ENCODE results near the gene RERE.
A peak's percentile ranks its signal among the peaks of the same experiment; 100 is the strongest.

The RERE gene

GRCh38 chr1:8643542-8644536 lies 173.6 kb downstream of the RERE start:
- CTCF ChIA-PET: interaction anchor here (0.6 to 0.8 kb wide), 2 partner anchors 16 to 48 kb away, joined by 3 read pairs; no protein-coding TSS in a partner anchor
- peak; percentile 65; the same call in 1 of the 2 replicates for TF ChIP-seq SP7 (tag by site-specific recombination; IDR thresholded peaks at IDR 0.05)
- TF ChIP-seq ZNF175 (tag by site-specific recombination; IDR thresholded peaks at IDR 0.05): no peak
- peak; percentile 69 for TF ChIP-seq PRDM1 (tag by site-specific recombination; IDR thresholded peaks at IDR 0.05)
- Histone ChIP-seq H3K36me3 (ENCODE audit: control insufficient read depth in 2 of 2, insufficient read depth in 1 of 2, low read length in 2 of 2) (no peaks in the 10 kb centered on the region), H3K4me3 (ENCODE audit: low read depth, low read length) (no peak overlapping the region), H3K9me3 (ENCODE audit: control insufficient read depth, insufficient read depth, low read depth, low read length) (no peaks in the 10 kb centered on the region), H3K27ac (ENCODE audit: extremely low read depth, low read depth, low read length) (no peak overlapping the region), H3K4me1 (ENCODE audit: control insufficient read depth, insufficient read depth, low read length) (peaks cover under 1% of the 10 kb centered on the region)
- POLR2A ChIA-PET: no interaction called here

GRCh38 chr1:8642114-8642513 lies 175.3 kb downstream of the RERE start:
- Histone ChIP-seq H3K9me3 (ENCODE audit: control insufficient read depth, insufficient read depth, low read depth, low read length) (no peaks in the 10 kb centered on the region), H3K27ac (ENCODE audit: extremely low read depth, low read depth, low read length) (no peak overlapping the region), H3K36me3 (ENCODE audit: control insufficient read depth in 2 of 2, insufficient read depth in 1 of 2, low read length in 2 of 2) (no peaks in the 10 kb centered on the region), H3K4me3 (ENCODE audit: low read depth, low read length) (no peak overlapping the region), H3K4me1 (ENCODE audit: control insufficient read depth, insufficient read depth, low read length) (no peaks in the 10 kb centered on the region)
- TF ChIP-seq ZFP41 (tag by site-specific recombination; IDR thresholded peaks at IDR 0.05; ENCODE audit: borderline replicate concordance) (no peak), ZNF433 (tag by site-specific recombination; IDR thresholded peaks at IDR 0.05; ENCODE audit: low read depth) (no peak), ZNF280D (tag by site-specific recombination; IDR thresholded peaks at IDR 0.05) (no peak), ZNF292 (tag by site-specific recombination; IDR thresholded peaks at IDR 0.05; ENCODE audit: borderline replicate concordance, low read depth) (no peak), ZNF843 (tag by site-specific recombination; IDR thresholded peaks at IDR 0.05) (no peak), HOXA7 (CRISPR knock-in tag; IDR thresholded peaks at IDR 0.05; ENCODE audit: borderline replicate concordance) (no peak)
- ChIA-PET CTCF (interaction anchor here (0.9 to 1.3 kb wide), 2 partner anchors 11 to 59 kb away, joined by 3 read pairs; no protein-coding TSS in a partner anchor), POLR2A (no interaction called here)

- H3K4me1 ChIP-seq (ENCODE audit: control insufficient read depth, insufficient read depth, low read length): no peaks in the 10 kb centered on the region
- no peak overlapping the region for H3K27ac ChIP-seq (ENCODE audit: extremely low read depth, low read depth, low read length)
- ChIA-PET CTCF (interaction anchor here (1.3 kb wide), 2 partner anchors 11 to 12 kb away, joined by 3 to 4 read pairs; no protein-coding TSS in a partner anchor), POLR2A (no interaction called here)
- H3K4me3 ChIP-seq (ENCODE audit: low read depth, low read length): no peak overlapping the region
- TF ChIP-seq GFI1B (tag by site-specific recombination; IDR thresholded peaks at IDR 0.05): 0 out of 2 replicates have a peak, but pooled peaks have one; percentile 21
- TF ChIP-seq ZNF426 (tag by site-specific recombination; IDR thresholded peaks at IDR 0.05): no peak
- H3K36me3 ChIP-seq (ENCODE audit: control insufficient read depth in 2 of 2, insufficient read depth in 1 of 2, low read length in 2 of 2): no peaks in the 10 kb centered on the region
- H3K9me3 ChIP-seq (ENCODE audit: control insufficient read depth, insufficient read depth, low read depth, low read length): no peaks in the 10 kb centered on the region
These were observed 176.0 kb downstream of the RERE start for GRCh38 chr1:8641377-8641997.

- ChIA-PET CTCF (interaction anchor here (1.3 kb wide), 2 partner anchors 12 kb away, joined by 3 to 4 read pairs; no protein-coding TSS in a partner anchor), POLR2A (no interaction called here)
- H3K36me3 ChIP-seq (ENCODE audit: control insufficient read depth in 2 of 2, insufficient read depth in 1 of 2, low read length in 2 of 2): no peaks in the 10 kb centered on the region
- no peaks in the 10 kb centered on the region for H3K9me3 ChIP-seq (ENCODE audit: control insufficient read depth, insufficient read depth, low read depth, low read length)
- no peak for TF ChIP-seq ZNF549 (tag by site-specific recombination; IDR thresholded peaks at IDR 0.05)
- H3K4me3 ChIP-seq (ENCODE audit: low read depth, low read length): no peak overlapping the region
- H3K4me1 ChIP-seq (ENCODE audit: control insufficient read depth, insufficient read depth, low read length): no peaks in the 10 kb centered on the region
- no peak overlapping the region for H3K27ac ChIP-seq (ENCODE audit: extremely low read depth, low read depth, low read length)
These were observed 176.5 kb downstream of the RERE start for GRCh38 chr1:8640950-8641349.

All from HEK293 (cell line).